ENCODE data around the gene OSBPL5.
"Not testable (repeated sequence)": the region's sequence is repeated elsewhere in the genome, so short reads cannot be mapped to it uniquely, and the experiment has no call there.

DNA sequence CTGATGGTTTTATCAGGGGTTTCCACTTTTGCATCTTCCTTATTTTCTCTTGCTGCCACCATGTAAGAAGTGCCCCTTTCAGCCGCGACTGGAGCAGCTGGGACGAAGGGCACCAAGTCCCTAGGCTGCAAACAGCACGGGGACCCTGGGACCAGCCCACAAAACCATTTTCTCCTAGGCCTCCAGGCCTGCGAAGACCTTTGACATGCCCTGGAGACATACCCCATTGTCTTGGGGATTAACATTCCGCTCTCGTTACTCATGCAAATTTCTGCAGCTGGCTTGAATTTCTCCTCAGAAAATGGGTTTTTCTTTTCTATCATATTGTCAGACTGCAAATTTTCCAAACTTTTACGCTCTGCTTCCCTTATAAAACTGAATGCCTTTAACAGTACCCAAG lies 101.2 kb downstream of the OSBPL5 start:
- not testable (repeated sequence) for TF ChIP-seq CTCF (conservative IDR thresholded peaks at IDR 0.05; ENCODE audit: low read depth, low read length); POLR2A (IDR thresholded peaks at IDR 0.05; ENCODE audit: low read depth, low read length); RFX5 (IDR thresholded peaks at IDR 0.05; ENCODE audit: low read depth, low read length); SMC3 (IDR thresholded peaks at IDR 0.05; ENCODE audit: low read depth, low read length); FOS (IDR thresholded peaks at IDR 0.05; ENCODE audit: low read depth, low read length); RAD21 (IDR thresholded peaks at IDR 0.05; ENCODE audit: low read length); CEBPB (IDR thresholded peaks at IDR 0.05; ENCODE audit: low read depth, low read length); MXI1 (IDR thresholded peaks at IDR 0.05; ENCODE audit: borderline replicate concordance, low read depth, low read length); MAFK (IDR thresholded peaks at IDR 0.05; ENCODE audit: low read depth, low read length); ELK1 (IDR thresholded peaks at IDR 0.05; ENCODE audit: borderline replicate concordance, low read depth, low read length); RCOR1 (IDR thresholded peaks at IDR 0.05; ENCODE audit: insufficient replicate concordance, low read length)
- TF ChIP-seq, protein P1, sequence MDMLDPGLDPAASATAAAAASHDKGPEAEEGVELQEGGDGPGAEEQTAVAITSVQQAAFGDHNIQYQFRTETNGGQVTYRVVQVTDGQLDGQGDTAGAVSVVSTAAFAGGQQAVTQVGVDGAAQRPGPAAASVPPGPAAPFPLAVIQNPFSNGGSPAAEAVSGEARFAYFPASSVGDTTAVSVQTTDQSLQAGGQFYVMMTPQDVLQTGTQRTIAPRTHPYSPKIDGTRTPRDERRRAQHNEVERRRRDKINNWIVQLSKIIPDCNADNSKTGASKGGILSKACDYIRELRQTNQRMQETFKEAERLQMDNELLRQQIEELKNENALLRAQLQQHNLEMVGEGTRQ (IDR thresholded peaks at IDR 0.05; ENCODE audit: low read depth, low read length), result not testable (repeated sequence)

Measured in IMR-90 (cell line).